ENCODE results near the gene OST4. TPM values are rescaled to one million over a fixed set of nuclear protein-coding genes. Genes with fewer than 3 reads are reported as not detected.

The OST4 gene
- polyA plus RNA-seq, 2 of the 4 experiments (the other 2 are of a cell fraction), result 392 to 880 TPM

- Histone ChIP-seq H3K27ac (peak overlapping the region; percentile 91 to 95), H3K4me3 (peak overlapping the region; percentile 80), H3K4me2 (peak overlapping the region; percentile 81), H3K9me3 (no peaks in the 10 kb centered on the region), H3K4me1 (peaks cover 23% of the 10 kb centered on the region)
- no peak for DNase-seq (ENCODE audit: low read depth in 1 of 2, low spot score in 1 of 2)
- ChIA-PET CTCF (interaction anchor here (0.6 to 9.5 kb wide), 11 partner anchors 9 to 187 kb away, joined by 3 to 75 read pairs (median 6); no protein-coding TSS in a partner anchor), POLR2A (interaction anchor here (0.5 to 2.3 kb wide), 4 partner anchors 10 to 203 kb away, joined by 3 to 9 read pairs (median 4); partner anchors contain the start of gene AGBL5)
- WGBS (ENCODE audit: missing lambda C conversion rate), result 15% methylated on average over 6 of the region's 11 CpGs
- peak; percentile 26 to 29; a peak in 5 of 6 replicates for ATAC-seq
- FAIRE-seq, result no peak
- no peak for TF ChIP-seq NFE2L2 (conservative IDR thresholded peaks at IDR 0.05; ENCODE audit: low read length)
- TF ChIP-seq HOXA7 (CRISPR knock-in tag; IDR thresholded peaks at IDR 0.05), result no peak
- TF ChIP-seq HES2 (IDR thresholded peaks at IDR 0.05), result no peak
- peak in 1 of 2 experiments; percentile 4; a peak in 1 of 5 replicates for TF ChIP-seq JUN (IDR thresholded peaks at IDR 0.05)
These were observed 38.1 kb downstream of the OST4 start for GRCh38 chr2:27033253-27033852.

GRCh38 chr2:27032495-27033252 lies 38.8 kb downstream of the OST4 start, which contains the start of gene TMEM214:
TSS of gene TMEM214 (plus strand) at chr2:27032965. CDS start at chr2:27033016, 51 bp downstream.
- ChIA-PET POLR2A (interaction anchor here (0.5 to 2.3 kb wide), 4 partner anchors 10 to 202 kb away, joined by 3 to 9 read pairs (median 4); partner anchors contain the start of gene AGBL5), CTCF (interaction anchor here (0.6 to 9.5 kb wide), 10 partner anchors 8 to 187 kb away, joined by 3 to 75 read pairs (median 5); no protein-coding TSS in a partner anchor)
- WGBS (ENCODE audit: missing lambda C conversion rate), result under 1% methylated on average over 47 of the region's 76 CpGs
- peak within 1 kb of the TSS; percentile 80 for H3K4me3 ChIP-seq
- H3K9me3 ChIP-seq, result no peaks in the 10 kb centered on the region
- peak within 1 kb of the TSS; percentile 91 to 95 for H3K27ac ChIP-seq
- peak within 1 kb of the TSS; percentile 81 for H3K4me2 ChIP-seq
- FAIRE-seq (no peak), ATAC-seq (peak; percentile 97 to 99), DNase-seq (ENCODE audit: low read depth in 1 of 2, low spot score in 1 of 2) (peak; percentile 91 to 95)
- peaks cover 23% of the 10 kb centered on the region for H3K4me1 ChIP-seq
- TF ChIP-seq CHD2 (IDR thresholded peaks at IDR 0.05; ENCODE audit: low read length, partially characterized antibody), result no peak
- no peak for TF ChIP-seq CBX8 (IDR thresholded peaks at IDR 0.05)
- TF ChIP-seq SREBF2 (IDR thresholded peaks at IDR 0.05), result no peak
- no peak for TF ChIP-seq JUNB (IDR thresholded peaks at IDR 0.05)
- TF ChIP-seq, protein P1, sequence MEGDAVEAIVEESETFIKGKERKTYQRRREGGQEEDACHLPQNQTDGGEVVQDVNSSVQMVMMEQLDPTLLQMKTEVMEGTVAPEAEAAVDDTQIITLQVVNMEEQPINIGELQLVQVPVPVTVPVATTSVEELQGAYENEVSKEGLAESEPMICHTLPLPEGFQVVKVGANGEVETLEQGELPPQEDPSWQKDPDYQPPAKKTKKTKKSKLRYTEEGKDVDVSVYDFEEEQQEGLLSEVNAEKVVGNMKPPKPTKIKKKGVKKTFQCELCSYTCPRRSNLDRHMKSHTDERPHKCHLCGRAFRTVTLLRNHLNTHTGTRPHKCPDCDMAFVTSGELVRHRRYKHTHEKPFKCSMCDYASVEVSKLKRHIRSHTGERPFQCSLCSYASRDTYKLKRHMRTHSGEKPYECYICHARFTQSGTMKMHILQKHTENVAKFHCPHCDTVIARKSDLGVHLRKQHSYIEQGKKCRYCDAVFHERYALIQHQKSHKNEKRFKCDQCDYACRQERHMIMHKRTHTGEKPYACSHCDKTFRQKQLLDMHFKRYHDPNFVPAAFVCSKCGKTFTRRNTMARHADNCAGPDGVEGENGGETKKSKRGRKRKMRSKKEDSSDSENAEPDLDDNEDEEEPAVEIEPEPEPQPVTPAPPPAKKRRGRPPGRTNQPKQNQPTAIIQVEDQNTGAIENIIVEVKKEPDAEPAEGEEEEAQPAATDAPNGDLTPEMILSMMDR (IDR thresholded peaks at IDR 0.05), result no peak
- TF ChIP-seq TP53 (CRISPR knock-in tag; IDR thresholded peaks at IDR 0.05), result no peak
- TF ChIP-seq, protein P2, sequence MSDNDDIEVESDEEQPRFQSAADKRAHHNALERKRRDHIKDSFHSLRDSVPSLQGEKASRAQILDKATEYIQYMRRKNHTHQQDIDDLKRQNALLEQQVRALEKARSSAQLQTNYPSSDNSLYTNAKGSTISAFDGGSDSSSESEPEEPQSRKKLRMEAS (IDR thresholded peaks at IDR 0.05), result peak; percentile 58
- no peak for TF ChIP-seq ELK1 (IDR thresholded peaks at IDR 0.05; ENCODE audit: low read depth, low read length)
- TF ChIP-seq MAZ (IDR thresholded peaks at IDR 0.05; ENCODE audit: borderline replicate concordance, low read depth, low read length), result no peak
- no peak for TF ChIP-seq HES2 (IDR thresholded peaks at IDR 0.05)
- TF ChIP-seq EHF (CRISPR knock-in tag; IDR thresholded peaks at IDR 0.05), result no peak
- TF ChIP-seq RARB (CRISPR knock-in tag; IDR thresholded peaks at IDR 0.05), result no peak
- peak; percentile 70; the same call in 1 of the 3 replicates for TF ChIP-seq BCL3 (IDR thresholded peaks at IDR 0.05)
- TF ChIP-seq ZC3H11A (IDR thresholded peaks at IDR 0.05), result no peak
- no peak for TF ChIP-seq HOXB13 (CRISPR knock-in tag; IDR thresholded peaks at IDR 0.05; ENCODE audit: low read depth)
- no peak for TF ChIP-seq NR3C1 (IDR thresholded peaks at IDR 0.05)
- TF ChIP-seq HDAC2 (IDR thresholded peaks at IDR 0.05), result no peak
- TF ChIP-seq POLR2A (IDR thresholded peaks at IDR 0.05; ENCODE audit: low read length), result peak; percentile 82
- peak; percentile 92 for TF ChIP-seq PHF8 (IDR thresholded peaks at IDR 0.05; ENCODE audit: borderline replicate concordance, low read depth)
- TF ChIP-seq SMC3 (IDR thresholded peaks at IDR 0.05), result 0 out of 3 replicates have a peak, but pooled peaks have one; percentile 7
- TF ChIP-seq JUN (IDR thresholded peaks at IDR 0.05), result peak; percentile 87 to 90
- no peak for TF ChIP-seq CHD4 (IDR thresholded peaks at IDR 0.05; ENCODE audit: borderline replicate concordance)
- no peak for TF ChIP-seq TFCP2L1 (CRISPR knock-in tag; IDR thresholded peaks at IDR 0.05)
- TF ChIP-seq FOSB (CRISPR knock-in tag; IDR thresholded peaks at IDR 0.05), result no peak
- no peak for TF ChIP-seq USF2 (IDR thresholded peaks at IDR 0.05)
- no peak for TF ChIP-seq EHMT2 (IDR thresholded peaks at IDR 0.05; ENCODE audit: low read depth)
- no peak for TF ChIP-seq FOXS1 (CRISPR knock-in tag; IDR thresholded peaks at IDR 0.05)
- TF ChIP-seq ZNF302 (CRISPR knock-in tag; IDR thresholded peaks at IDR 0.05), result no peak
- TF ChIP-seq EP300 (IDR thresholded peaks at IDR 0.05), result no peak
- no peak for TF ChIP-seq ZSCAN20 (CRISPR knock-in tag; IDR thresholded peaks at IDR 0.05)

Measured in A549 (cell line).